B cell (primary cell): ENCODE results near the gene RIMBP3B. TPM values are rescaled to one million over a fixed set of nuclear protein-coding genes. Genes with fewer than 3 reads are reported as not detected.
"Not testable (repeated sequence)": the region's sequence is repeated elsewhere in the genome, so short reads cannot be mapped to it uniquely, and the experiment has no call there.

Source experiments
- ATAC-seq: fragments of 200-7000 bp; cut with Tn5 transposase; one replicate; pipeline ENCODE4 v1.10.0; 2021; ENCODE audit warnings: low read depth, mild to moderate bottlenecking, moderate number of reproducible peaks, moderate library complexity
- CTCF ChIA-PET: fragments of 350-600 bp; sonication (Branson Sonifier 250); formaldehyde crosslinking; loops from one replicate; lab custom pipeline; 2021; ENCODE audit warnings: antibody characterized with exemption, inconsistent platforms; lab: Charles Lee
- POLR2A ChIA-PET: fragments of 350-600 bp; sonication (Branson Sonifier 250); formaldehyde crosslinking; loops from one replicate; lab custom pipeline; 2021; ENCODE audit warnings: antibody characterized with exemption; lab: Charles Lee
- DNase-seq: peaks from one replicate; pipeline ENCODE4 v3.0.0; 2013
- H2AFZ ChIP-seq: 2 replicates; pipeline ENCODE4 v1.6.1; 2012; ENCODE audit warnings: mild to moderate bottlenecking, low read depth, low read length; ENCODE audit not compliant: insufficient read depth, poor library complexity, severe bottlenecking
- H3K27ac ChIP-seq, 2 donors: 1 replicate in 1 of 2; 2 replicates in 1 of 2; pipeline ENCODE4 v1.5.1; 2012 to 2013; ENCODE audit warnings: low read length in 2 of 2, mild to moderate bottlenecking in 2 of 2, moderate library complexity in 1 of 2
- H3K27me3 ChIP-seq, 4 experiments: fragments of 200-600 bp in 1 of 4; sonication (generic) in 1 of 4; replicated peaks in 1 of 4; 1 replicate in 2 of 4; 2 replicates in 2 of 4; pipeline versions ENCODE4 v1.6.1 to v1.7.0; 2013 to 2016; ENCODE audit warnings: low read length in 3 of 4, mild to moderate bottlenecking in 2 of 4, mixed read lengths in 1 of 4, moderate library complexity in 1 of 4; ENCODE audit not compliant: insufficient read depth in 4 of 4, control insufficient read depth in 3 of 4; ENCODE audit errors: control extremely low read depth in 1 of 4
- H3K36me3 ChIP-seq, 2 experiments: replicated peaks in 1 of 2; 1 replicate in 1 of 2; 2 replicates in 1 of 2; pipeline versions ENCODE4 v1.6.1 to v1.7.1; 2013; ENCODE audit warnings: low read length in 1 of 2; ENCODE audit not compliant: insufficient read depth in 2 of 2, control insufficient read depth in 1 of 2; ENCODE audit errors: control extremely low read depth in 1 of 2, extremely low read depth in 1 of 2
- H3K4me1 ChIP-seq, 2 donors: fragments of 200-600 bp in 1 of 2; sonication (generic) in 1 of 2; 1 replicate in 1 of 2; 2 replicates in 1 of 2; pipeline versions ENCODE4 v1.5.1 to v1.6.1; 2013 to 2017; ENCODE audit warnings: low read length in 2 of 2; ENCODE audit not compliant: control insufficient read depth in 2 of 2, insufficient read depth in 2 of 2
- H3K4me2 ChIP-seq: replicated peaks from 2 replicates; pipeline ENCODE3; 2012; ENCODE audit warnings: mild to moderate bottlenecking, low read depth, low read length; ENCODE audit not compliant: poor library complexity, severe bottlenecking
- H3K4me3 ChIP-seq, 5 experiments: fragments of 200-600 bp in 1 of 5; sonication (generic) in 1 of 5; 1 replicate in 3 of 5; 2 replicates in 2 of 5; pipeline versions ENCODE4 v1.5.1 to v1.7.0; 2011 to 2016; ENCODE audit warnings: low read length in 4 of 5, mild to moderate bottlenecking in 4 of 5, low read depth in 2 of 5, control low read depth in 1 of 5, moderate library complexity in 1 of 5; ENCODE audit not compliant: insufficient read depth in 1 of 5; ENCODE audit errors: control extremely low read depth in 1 of 5, extremely low read depth in 1 of 5
- H3K79me2 ChIP-seq: fragments of 200-600 bp; sonication (generic); one replicate; pipeline ENCODE4 v1.6.0; 2016; ENCODE audit warnings: low read length; ENCODE audit not compliant: control insufficient read depth, insufficient read depth
- H3K9ac ChIP-seq: fragments of 200-600 bp; sonication (generic); 2 replicates; pipeline ENCODE4 v1.6.1; 2017; ENCODE audit warnings: mild to moderate bottlenecking, low read length, moderate library complexity
- H3K9me3 ChIP-seq, 3 donors: one replicate each; pipeline versions ENCODE4 v1.6.1 to v1.7.1; 2013; ENCODE audit warnings: low read length in 2 of 3; ENCODE audit not compliant: control insufficient read depth in 2 of 3, insufficient read depth in 1 of 3; ENCODE audit errors: control extremely low read depth in 1 of 3
- H4K20me1 ChIP-seq: 2 replicates; pipeline ENCODE4 v1.6.0; 2012; ENCODE audit warnings: mild to moderate bottlenecking, low read length; ENCODE audit not compliant: insufficient read depth, control insufficient read depth, poor library complexity, severe bottlenecking
- H3K27ac Mint-ChIP-seq: one replicate; pipeline ENCODE4 v1.8.0; 2021; ENCODE audit warnings: mixed read lengths
- H3K27me3 Mint-ChIP-seq: one replicate; pipeline ENCODE4 v1.8.0; 2021; ENCODE audit warnings: mixed read lengths
- H3K4me1 Mint-ChIP-seq: one replicate; pipeline ENCODE4 v1.8.0; 2021; ENCODE audit warnings: mixed read lengths
- H3K4me3 Mint-ChIP-seq: one replicate; pipeline ENCODE4 v1.8.0; 2021; ENCODE audit warnings: mixed read lengths
- H3K9me3 Mint-ChIP-seq: one replicate; pipeline ENCODE4 v1.8.0; 2022; ENCODE audit warnings: mixed read lengths; ENCODE audit not compliant: insufficient read depth
- WGBS: methylation state at CpG from one replicate; pipeline ENCODE4 v1.1.5; 2013; ENCODE audit warnings: missing lambda C conversion rate; ENCODE audit not compliant: insufficient coverage; 5-methylcytosine and 5-hydroxymethylcytosine counted together
- intact Hi-C: fragments of 100-400 bp; cut with micrococcal nuclease; formaldehyde crosslinking; loops from one replicate; pipeline ENCODE4 v1.10.0; 2022
- polyA plus RNA-seq: library from polyadenylated mRNA; depleted of rRNA; stranded (reverse); fragments of >200 nt; gene quantifications from 2 replicates; pipeline ENCODE4 v1.2.3, GENCODE V29; 2012
- total RNA-seq, 2 donors: library from RNA; stranded (reverse); fragments of 120-200 nt in 1 of 2; gene quantifications; 1 replicate in 1 of 2; 2 replicates in 1 of 2; pipeline versions ENCODE4 v1.2.3 to v1.2.4, GENCODE V29; 2013 to 2022

The RIMBP3B gene
- total and polyA plus RNA-seq, 2 donors (not counting 1 experiment from before 2014, with no cell fraction given): 1.6 TPM; not detected in 1

GRCh38 chr22:21365337-21365736 is 18.2 kb upstream of the RIMBP3B start:
- H3K27ac ChIP-seq, POLR2A ChIA-PET, H3K9ac ChIP-seq, H3K4me2 ChIP-seq, DNase-seq, H3K36me3 ChIP-seq, intact Hi-C loops, H3K4me3 ChIP-seq, ATAC-seq, H2AFZ ChIP-seq, H3K27me3 Mint-ChIP-seq, CTCF ChIA-PET, H3K4me3 Mint-ChIP-seq, H3K4me1 Mint-ChIP-seq, H3K27ac Mint-ChIP-seq, H3K79me2 ChIP-seq, H4K20me1 ChIP-seq, H3K27me3 ChIP-seq, H3K9me3 Mint-ChIP-seq, H3K9me3 ChIP-seq, H3K4me1 ChIP-seq: not testable (repeated sequence)
- WGBS: no CpG with 5 or more reads among the region's 4 CpGs

GRCh38 chr22:21368603-21369310 is 14.8 kb upstream of the RIMBP3B start:
- H3K9me3 Mint-ChIP-seq, intact Hi-C loops, H3K4me3 Mint-ChIP-seq, H3K9me3 ChIP-seq, H3K4me3 ChIP-seq, DNase-seq, H3K27me3 Mint-ChIP-seq, H4K20me1 ChIP-seq, H3K79me2 ChIP-seq, POLR2A ChIA-PET, CTCF ChIA-PET, ATAC-seq, H3K4me2 ChIP-seq, H3K36me3 ChIP-seq, H3K4me1 Mint-ChIP-seq, H3K27ac Mint-ChIP-seq, H3K27ac ChIP-seq, H2AFZ ChIP-seq, H3K27me3 ChIP-seq, H3K9ac ChIP-seq, H3K4me1 ChIP-seq: not testable (repeated sequence)
- 93% methylated on average over 3 of the region's 12 CpGs for WGBS

GRCh38 chr22:21375880-21376279 is 7.7 kb upstream of the RIMBP3B start:
- H4K20me1 ChIP-seq, ATAC-seq, H3K4me3 ChIP-seq, H3K27me3 ChIP-seq, DNase-seq, H3K4me2 ChIP-seq, H3K27ac Mint-ChIP-seq, CTCF ChIA-PET, H2AFZ ChIP-seq, H3K9ac ChIP-seq, H3K4me1 ChIP-seq, H3K27ac ChIP-seq, H3K79me2 ChIP-seq, intact Hi-C loops, H3K9me3 Mint-ChIP-seq, H3K4me3 Mint-ChIP-seq, H3K36me3 ChIP-seq, POLR2A ChIA-PET, H3K27me3 Mint-ChIP-seq, H3K9me3 ChIP-seq, H3K4me1 Mint-ChIP-seq: not testable (repeated sequence)
- WGBS: no CpG with 5 or more reads among the region's 4 CpGs

- H3K27me3 Mint-ChIP-seq, H3K27ac ChIP-seq, H3K4me1 Mint-ChIP-seq, H3K9ac ChIP-seq, H3K9me3 Mint-ChIP-seq, H3K27ac Mint-ChIP-seq, H3K27me3 ChIP-seq, H3K79me2 ChIP-seq, CTCF ChIA-PET, DNase-seq, H3K4me2 ChIP-seq, H3K4me1 ChIP-seq, intact Hi-C loops, H3K4me3 Mint-ChIP-seq, H3K9me3 ChIP-seq, POLR2A ChIA-PET, H2AFZ ChIP-seq, H4K20me1 ChIP-seq, H3K36me3 ChIP-seq, H3K4me3 ChIP-seq: not testable (repeated sequence)
- WGBS: no CpG with 5 or more reads among the region's 79 CpGs
- ATAC-seq: peak; percentile 46
These were observed 1.2 kb downstream of the RIMBP3B start for GRCh38 chr22:21384468-21385357.
